GM04503 (cell line): Measurements from ENCODE around the gene RSPH3.
"Not testable (repeated sequence)": the region's sequence is repeated elsewhere in the genome, so short reads cannot be mapped to it uniquely, and the experiment has no call there.

Source experiments
- DNase-seq: peaks from one replicate; pipeline ENCODE4 v3.0.0-alpha.2; 2012; ENCODE audit warnings: low read depth

The RSPH3 gene

GRCh38 chr6:158972241-158973233, 27.5 kb downstream of the RSPH3 start:
- peak; percentile 16 for DNase-seq

- DNase-seq: no peak
Observed at GRCh38 chr6:158970640-158971275, 29.2 kb downstream of the RSPH3 start.

- DNase-seq: no peak
Observed at GRCh38 chr6:158969148-158969547, 30.9 kb downstream of the RSPH3 start.

GRCh38 chr6:158963020-158963808, 36.8 kb downstream of the RSPH3 start:
- no peak for DNase-seq

GRCh38 chr6:158962371-158962770, 37.6 kb downstream of the RSPH3 start:
- DNase-seq: peak; percentile 46

- DNase-seq: no peak
Observed at GRCh38 chr6:158960026-158960425, 40.0 kb downstream of the RSPH3 start.

GRCh38 chr6:158959552-158959951, 40.5 kb downstream of the RSPH3 start:
- DNase-seq: no peak

GRCh38 chr6:158958504-158959386, 41.3 kb downstream of the RSPH3 start:
- DNase-seq: no peak

- no peak for DNase-seq
Observed at GRCh38 chr6:158955255-158955654, 44.7 kb downstream of the RSPH3 start.

GRCh38 chr6:158954753-158955152, 45.2 kb downstream of the RSPH3 start:
- no peak for DNase-seq

GRCh38 chr6:158952011-158952410, 48.0 kb downstream of the RSPH3 start:
- not testable (repeated sequence) for DNase-seq

- not testable (repeated sequence) for DNase-seq
Observed at GRCh38 chr6:158951565-158951964, 48.4 kb downstream of the RSPH3 start.

GRCh38 chr6:158947284-158947683, 52.7 kb downstream of the RSPH3 start:
- DNase-seq: no peak

GRCh38 chr6:158943380-158944032, 56.5 kb downstream of the RSPH3 start:
- no peak for DNase-seq

- DNase-seq: no peak
Observed at GRCh38 chr6:158942349-158942748, 57.7 kb downstream of the RSPH3 start.

GRCh38 chr6:158941246-158941645, 58.8 kb downstream of the RSPH3 start:
- no peak for DNase-seq

- DNase-seq: no peak
Observed at GRCh38 chr6:158939255-158940159, 60.5 kb downstream of the RSPH3 start.

- no peak for DNase-seq
Observed at GRCh38 chr6:158938811-158939254, 61.2 kb downstream of the RSPH3 start.

- DNase-seq: no peak
Observed at GRCh38 chr6:158938220-158938619, 61.8 kb downstream of the RSPH3 start.

- DNase-seq: no peak
Observed at GRCh38 chr6:158934157-158934556, 65.8 kb downstream of the RSPH3 start.
